IPS-NIHi7 (cell line): ENCODE measurements around the gene MAN1B1.
"Not testable (repeated sequence)": the region's sequence is repeated elsewhere in the genome, so short reads cannot be mapped to it uniquely, and the experiment has no call there.

Experiments
- DNase-seq: peaks from one replicate; pipeline ENCODE4 v3.0.0; 2012; ENCODE audit warnings: mixed read lengths; ENCODE audit errors: extremely low spot score

The MAN1B1 gene

GRCh38 chr9:137110147-137110910 lies 23.5 kb downstream of the MAN1B1 start:
- DNase-seq, result no peak

GRCh38 chr9:137110911-137111787 lies 24.4 kb downstream of the MAN1B1 start:
- no peak for DNase-seq

- no peak for DNase-seq
Measured at GRCh38 chr9:137111788-137112563, 25.2 kb downstream of the MAN1B1 start.

- DNase-seq, result no peak
Measured at GRCh38 chr9:137112564-137113384, 26.0 kb downstream of the MAN1B1 start.

- DNase-seq, result no peak
Measured at GRCh38 chr9:137113385-137114159, 26.8 kb downstream of the MAN1B1 start.

- DNase-seq, result no peak
Measured at GRCh38 chr9:137114220-137114612, 27.4 kb downstream of the MAN1B1 start.

GRCh38 chr9:137114613-137115393 lies 28.0 kb downstream of the MAN1B1 start, which contains the start of gene DPP7:
TSS of gene DPP7 (minus strand) at chr9:137114733. CDS start at chr9:137114713, 20 bp downstream.
- no peak for DNase-seq

- no peak for DNase-seq
Measured at GRCh38 chr9:137115394-137116026, 28.7 kb downstream of the MAN1B1 start.

- no peak for DNase-seq
Measured at GRCh38 chr9:137116027-137116507, 29.3 kb downstream of the MAN1B1 start.

- no peak for DNase-seq
Measured at GRCh38 chr9:137116728-137117127, 29.9 kb downstream of the MAN1B1 start.

- no peak for DNase-seq
Measured at GRCh38 chr9:137117269-137117731, 30.5 kb downstream of the MAN1B1 start.

- DNase-seq, result not testable (repeated sequence)
Measured at GRCh38 chr9:137118092-137118603, 31.4 kb downstream of the MAN1B1 start.

GRCh38 chr9:137121927-137122795 lies 35.4 kb downstream of the MAN1B1 start:
- not testable (repeated sequence) for DNase-seq

- DNase-seq, result not testable (repeated sequence)
Measured at GRCh38 chr9:137122796-137123467, 36.1 kb downstream of the MAN1B1 start.

GRCh38 chr9:137123468-137123837 lies 36.7 kb downstream of the MAN1B1 start:
- no peak for DNase-seq

GRCh38 chr9:137123952-137124462 lies 37.2 kb downstream of the MAN1B1 start:
- not testable (repeated sequence) for DNase-seq

- DNase-seq, result no peak
Measured at GRCh38 chr9:137126786-137127185, 40.0 kb downstream of the MAN1B1 start.
